Loucy (cell line): Measurements from ENCODE around the gene FAM229B.

Experiments
- CTCF ChIP-seq: fragments of 200-600 bp; sonication (generic); conservative IDR thresholded peaks from 2 replicates; pipeline ENCODE4 v1.5.1; 2014; ENCODE audit warnings: mild to moderate bottlenecking, antibody characterized with exemption, low read length
- EZH2phosphoT487 ChIP-seq: fragments of 200-600 bp; IDR thresholded peaks from 2 replicates; pipeline ENCODE4 v1.6.1; 2018; ENCODE audit warnings: antibody characterized with exemption, mild to moderate bottlenecking, moderate library complexity, borderline replicate concordance

- TF ChIP-seq CTCF (no peak), EZH2phosphoT487 (no peak)
Measured at GRCh38 chr6:112128208-112128607, 40.8 kb downstream of the FAM229B start.
